ENCODE measurements around the gene USH2A.

GRCh38 chr1:215825056-215825455 is 598.2 kb downstream of the USH2A start:
- TF ChIP-seq CTCF (IDR thresholded peaks at IDR 0.05): no peak
- no peak for TF ChIP-seq POLR2A (IDR thresholded peaks at IDR 0.05)
